Naive thymus-derived CD8-positive, alpha-beta T cell (primary cell): ENCODE measurements around the gene NSL1. TPM values are rescaled to one million over a fixed set of nuclear protein-coding genes. Genes with fewer than 3 reads are reported as not detected.
"Not testable (repeated sequence)": the region's sequence is repeated elsewhere in the genome, so short reads cannot be mapped to it uniquely, and the experiment has no call there.

Experiments
- ATAC-seq, 2 donors: fragments of 150-1000 bp; cut with Tn5 transposase in 1 of 2; sonication (Bioruptor Pico), chemical (Tn5 transposase) in 1 of 2; 1 replicate in 1 of 2; 2 replicates in 1 of 2; pipeline ENCODE4 v1.10.0; 2021; ENCODE audit warnings: mild to moderate bottlenecking in 2 of 2, moderate library complexity in 2 of 2
- POLR2A ChIA-PET: fragments of 350-600 bp; sonication (Branson Sonifier 250); formaldehyde crosslinking; loops from one replicate; lab custom pipeline; 2021; ENCODE audit warnings: antibody characterized with exemption; lab: Charles Lee
- DNase-seq, 10 donors: peaks; one replicate each; pipeline versions ENCODE4 v3.0.0 to v3.0.0-alpha.2; 2020 to 2022
- H3K27ac Mint-ChIP-seq, 10 donors: one replicate each; pipeline ENCODE4 v1.8.0; 2020 to 2022; ENCODE audit warnings: mild to moderate bottlenecking in 10 of 10, mixed read lengths in 10 of 10, moderate library complexity in 4 of 10, inconsistent platforms in 1 of 10
- H3K27me3 Mint-ChIP-seq, 5 donors: one replicate each; pipeline ENCODE4 v1.8.0; 2021 to 2022; ENCODE audit warnings: mixed read lengths in 5 of 5
- H3K36me3 Mint-ChIP-seq, 3 donors: one replicate each; pipeline ENCODE4 v1.8.0; 2020 to 2022; ENCODE audit warnings: mixed read lengths in 3 of 3, mild to moderate bottlenecking in 2 of 3, inconsistent platforms in 1 of 3
- H3K4me1 Mint-ChIP-seq, 4 donors: one replicate each; pipeline ENCODE4 v1.8.0; 2021 to 2022; ENCODE audit warnings: mixed read lengths in 4 of 4
- H3K4me3 Mint-ChIP-seq, 10 donors: one replicate each; pipeline ENCODE4 v1.8.0; 2020 to 2022; ENCODE audit warnings: mild to moderate bottlenecking in 10 of 10, mixed read lengths in 10 of 10, moderate library complexity in 6 of 10, inconsistent platforms in 1 of 10
- H3K9me3 Mint-ChIP-seq, 9 donors: one replicate each; pipeline ENCODE4 v1.8.0; 2020 to 2022; ENCODE audit warnings: mixed read lengths in 9 of 9, mild to moderate bottlenecking in 3 of 9, inconsistent platforms in 1 of 9, moderate library complexity in 1 of 9
- polyA plus RNA-seq, 3 donors: library from polyadenylated mRNA; unstranded; fragments of 300-500 nt; fragmentation: Illumina TruSeq; gene quantifications; one replicate each; pipeline ENCODE4 v1.2.3, GENCODE V29; 2021
- total RNA-seq, 8 experiments: library from RNA in 2 of 8; stranded (reverse) in 2 of 8; gene quantifications; one replicate each; pipeline ENCODE4 v1.2.3 and lab custom pipeline; 2021 to 2026

NSL1 gene
- total and polyA plus RNA-seq, 5 experiments from 2014 or later = 38.1 to 74.2 (median 54.8) TPM

DNA sequence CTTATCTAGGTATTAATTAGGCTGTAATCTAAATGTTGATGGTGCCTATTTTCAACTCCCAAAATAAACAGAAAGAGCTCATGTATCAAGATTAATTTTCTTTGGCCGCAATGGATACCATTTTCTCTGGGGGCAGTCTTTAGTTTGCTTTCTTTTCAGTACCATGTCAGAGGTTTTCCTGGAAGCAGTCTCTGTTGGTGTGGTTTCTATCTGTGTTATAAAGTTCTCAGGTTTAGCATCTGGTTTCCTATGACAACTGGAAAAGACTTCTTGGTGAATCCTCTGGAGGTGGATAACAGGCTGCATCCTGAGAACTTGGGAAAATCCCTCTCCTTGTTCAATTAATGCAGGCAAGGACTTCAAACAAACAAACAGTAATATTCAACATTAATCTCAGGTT, 53.2 kb downstream of the NSL1 start:
- ATAC-seq = no peak
- H3K36me3 Mint-ChIP-seq = peaks cover 6 to 36% (median 19%) of the 10 kb centered on the region in 3 donors
- no peaks in the 10 kb centered on the region for H3K9me3 Mint-ChIP-seq
- peak overlapping the region in 3 of 10 donors; percentile 2 to 33 (median 23) for H3K27ac Mint-ChIP-seq
- no peak for DNase-seq
- POLR2A ChIA-PET = no interaction called here
- H3K27me3 Mint-ChIP-seq = no peaks in the 10 kb centered on the region
- peaks cover 8 to 20% (median 16%) of the 10 kb centered on the region in 4 donors for H3K4me1 Mint-ChIP-seq
- no peak overlapping the region for H3K4me3 Mint-ChIP-seq

DNA sequence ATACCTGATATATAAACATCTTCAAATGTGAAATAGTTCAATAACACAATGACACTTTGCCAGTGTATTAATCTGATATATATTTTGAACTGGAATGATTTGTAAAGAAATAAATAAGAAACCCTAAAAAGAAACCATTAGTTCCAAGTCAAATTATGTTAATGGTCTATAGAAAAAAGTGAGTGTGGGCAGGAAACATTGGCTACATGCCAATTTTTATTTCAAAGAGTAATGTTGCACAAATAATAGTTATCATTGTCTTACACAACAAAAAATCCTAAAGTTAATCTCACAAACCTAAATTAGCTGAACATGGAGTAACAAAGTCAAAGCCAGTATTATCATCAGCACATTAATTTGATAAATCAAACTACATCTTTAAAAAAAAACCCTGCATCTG, 54.0 kb downstream of the NSL1 start:
- DNase-seq (no peak), ATAC-seq (no peak)
- Mint-ChIP-seq H3K27me3 (no peaks in the 10 kb centered on the region), H3K4me1 (peaks cover 8 to 17% (median 13%) of the 10 kb centered on the region in 4 donors), H3K36me3 (peaks cover 6 to 40% (median 21%) of the 10 kb centered on the region in 3 donors), H3K27ac (no peak overlapping the region), H3K4me3 (no peak overlapping the region), H3K9me3 (no peaks in the 10 kb centered on the region)
- POLR2A ChIA-PET = no interaction called here

- POLR2A ChIA-PET = interaction anchor here (0.7 kb wide), 1 partner anchor 12 kb away, joined by 3 read pairs; no protein-coding TSS in a partner anchor
- DNase-seq (no peak), ATAC-seq (no peak)
- Mint-ChIP-seq H3K9me3 (no peaks in the 10 kb centered on the region), H3K27ac (no peak overlapping the region), H3K4me1 (peaks cover 0 to 5% (median 1%) of the 10 kb centered on the region in 4 donors), H3K27me3 (no peaks in the 10 kb centered on the region), H3K36me3 (peaks cover 1 to 37% (median 8%) of the 10 kb centered on the region in 3 donors), H3K4me3 (no peak overlapping the region)
Measured at GRCh38 chr1:212733109-212733508, 58.5 kb downstream of the NSL1 start.

DNA sequence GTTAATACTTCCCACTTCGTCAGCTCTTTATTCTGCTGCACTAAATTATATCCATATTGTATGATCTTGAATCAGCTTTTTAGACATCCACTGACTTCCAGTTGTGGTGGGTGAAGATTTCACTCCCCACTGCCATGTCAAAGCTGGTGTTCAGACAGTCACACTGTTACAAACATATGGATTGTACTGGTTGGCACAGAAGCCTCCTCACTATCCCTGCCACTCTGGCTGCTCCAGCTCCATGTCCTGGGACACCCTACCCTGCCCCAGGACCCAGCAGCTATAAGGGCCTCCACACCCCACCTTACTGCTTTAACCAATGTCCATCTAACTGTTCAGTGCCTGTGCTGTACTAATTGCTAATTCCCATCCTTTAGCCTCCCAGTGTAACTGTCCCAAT, 59.9 kb downstream of the NSL1 start:
- H3K27me3 Mint-ChIP-seq = no peaks in the 10 kb centered on the region

DNA sequence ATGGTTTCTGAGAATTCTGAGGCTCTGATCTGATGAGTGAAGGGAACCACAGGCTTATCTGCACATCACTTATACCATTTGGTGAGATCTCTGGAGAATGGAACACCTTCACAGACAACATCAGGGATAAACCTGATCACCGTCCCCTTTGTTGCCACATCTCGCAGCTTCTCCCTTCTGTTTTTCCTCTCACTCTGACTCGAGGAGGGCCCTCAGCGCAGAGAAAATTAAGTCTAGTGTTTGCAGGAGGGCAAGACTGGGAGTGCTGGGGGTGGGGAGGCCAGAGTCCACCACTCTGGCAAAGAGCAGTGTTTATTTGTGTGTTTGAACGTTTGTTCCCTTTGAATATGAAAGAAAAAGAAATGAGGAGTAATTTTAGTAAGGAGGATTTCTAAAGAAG, 63.0 kb downstream of the NSL1 start:
- Mint-ChIP-seq H3K4me3 (no peak overlapping the region), H3K27ac (peak overlapping the region in 2 of 10 donors; percentile 48 to 57), H3K36me3 (peaks cover 10 to 25% (median 12%) of the 10 kb centered on the region in 3 donors), H3K27me3 (no peaks in the 10 kb centered on the region), H3K4me1 (peaks cover 0 to 4% (median 0%) of the 10 kb centered on the region in 4 donors), H3K9me3 (peaks cover 0 to 14% (median 0%) of the 10 kb centered on the region in 9 donors)
- ATAC-seq (no peak), DNase-seq (no peak)
- POLR2A ChIA-PET = interaction anchor here (0.6 kb wide), 1 partner anchor 30 kb away, joined by 3 read pairs; no protein-coding TSS in a partner anchor

More for the DNA sequence above, 59.9 kb downstream of the NSL1 start:
- no peak overlapping the region for H3K4me3 Mint-ChIP-seq
- POLR2A ChIA-PET = no interaction called here
- peaks cover 0 to 37% (median 9%) of the 10 kb centered on the region in 3 donors for H3K36me3 Mint-ChIP-seq
- H3K27ac Mint-ChIP-seq = peak overlapping the region in 1 of 10 donors; percentile 46
- peaks cover 0 to under 1% (median 0%) of the 10 kb centered on the region in 9 donors for H3K9me3 Mint-ChIP-seq
- ATAC-seq (no peak), DNase-seq (no peak)
- peaks cover 0 to 4% (median 0%) of the 10 kb centered on the region in 4 donors for H3K4me1 Mint-ChIP-seq

DNA sequence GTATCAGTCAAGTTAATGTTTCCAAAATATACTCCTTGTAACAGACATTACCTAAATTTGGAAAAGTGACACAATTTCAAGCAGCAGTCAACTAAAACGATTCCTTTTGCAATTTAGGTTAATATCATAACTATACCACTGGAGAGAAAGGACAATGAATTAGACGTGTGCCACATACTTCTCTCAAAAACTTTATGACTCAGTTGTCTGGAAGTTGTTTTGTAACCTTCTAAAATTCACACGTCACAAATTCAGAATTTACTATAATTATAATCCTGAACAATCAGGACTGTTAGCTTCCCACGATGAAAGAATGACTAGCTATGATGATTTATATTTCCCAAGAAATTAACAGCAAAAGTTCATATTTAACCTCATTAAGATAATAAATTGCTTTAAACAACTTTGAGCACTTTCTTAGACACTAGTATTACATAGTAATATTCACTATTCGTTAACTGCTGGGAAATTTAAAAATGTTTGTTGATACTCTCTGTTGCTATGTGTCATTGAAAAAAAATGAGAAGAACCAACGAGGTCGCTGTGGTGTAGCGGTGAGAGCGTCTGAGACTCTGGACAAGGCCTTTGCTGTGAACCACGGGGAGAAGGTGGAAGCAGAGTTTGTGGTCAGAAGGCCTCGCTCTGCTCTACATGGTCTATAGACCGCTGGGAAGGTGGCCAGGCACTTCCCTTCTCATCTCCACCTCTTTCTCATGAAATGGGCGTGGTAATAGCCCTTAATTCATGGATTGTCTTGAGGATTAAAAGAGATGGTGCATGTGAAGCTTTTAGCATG, 64.0 kb downstream of the NSL1 start:
- Mint-ChIP-seq H3K36me3 (peaks cover 10 to 18% (median 10%) of the 10 kb centered on the region in 3 donors), H3K4me3 (no peak overlapping the region), H3K27me3 (no peaks in the 10 kb centered on the region), H3K4me1 (peaks cover 0 to 6% (median 0%) of the 10 kb centered on the region in 4 donors), H3K27ac (peak overlapping the region in 1 of 10 donors; percentile 7), H3K9me3 (peaks cover 0 to 14% (median 0%) of the 10 kb centered on the region in 9 donors)
- no peak for ATAC-seq
- no peak for DNase-seq
- POLR2A ChIA-PET = no interaction called here

DNA sequence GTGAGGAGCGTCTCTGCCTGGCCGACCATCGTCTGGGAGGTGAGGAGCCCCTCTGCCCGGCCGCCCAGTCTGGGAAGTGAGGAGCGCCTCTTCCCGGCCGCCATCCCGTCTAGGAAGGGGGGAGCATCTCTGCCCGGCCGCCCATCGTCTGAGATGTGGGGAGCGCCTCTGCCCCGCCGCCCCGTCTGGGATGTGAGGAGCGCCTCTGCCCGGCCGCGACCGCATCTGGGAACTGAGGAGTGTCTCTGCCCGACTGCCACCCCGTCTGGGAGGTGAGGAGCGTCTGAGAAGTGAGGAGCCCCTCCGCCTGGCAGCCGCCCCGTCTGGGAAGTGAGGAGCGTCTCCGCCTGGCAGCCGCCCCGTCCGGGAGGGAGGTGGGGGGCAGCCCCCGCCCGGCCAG, 66.9 kb downstream of the NSL1 start:
- Mint-ChIP-seq H3K4me1 (peaks cover 0 to 12% (median 1%) of the 10 kb centered on the region in 4 donors), H3K36me3 (peaks cover 9 to 10% (median 10%) of the 10 kb centered on the region in 3 donors), H3K9me3 (peaks cover 0 to 14% (median 1%) of the 10 kb centered on the region in 9 donors)
- DNase-seq, H3K4me3 Mint-ChIP-seq, H3K27ac Mint-ChIP-seq, POLR2A ChIA-PET, ATAC-seq, H3K27me3 Mint-ChIP-seq: not testable (repeated sequence)

DNA sequence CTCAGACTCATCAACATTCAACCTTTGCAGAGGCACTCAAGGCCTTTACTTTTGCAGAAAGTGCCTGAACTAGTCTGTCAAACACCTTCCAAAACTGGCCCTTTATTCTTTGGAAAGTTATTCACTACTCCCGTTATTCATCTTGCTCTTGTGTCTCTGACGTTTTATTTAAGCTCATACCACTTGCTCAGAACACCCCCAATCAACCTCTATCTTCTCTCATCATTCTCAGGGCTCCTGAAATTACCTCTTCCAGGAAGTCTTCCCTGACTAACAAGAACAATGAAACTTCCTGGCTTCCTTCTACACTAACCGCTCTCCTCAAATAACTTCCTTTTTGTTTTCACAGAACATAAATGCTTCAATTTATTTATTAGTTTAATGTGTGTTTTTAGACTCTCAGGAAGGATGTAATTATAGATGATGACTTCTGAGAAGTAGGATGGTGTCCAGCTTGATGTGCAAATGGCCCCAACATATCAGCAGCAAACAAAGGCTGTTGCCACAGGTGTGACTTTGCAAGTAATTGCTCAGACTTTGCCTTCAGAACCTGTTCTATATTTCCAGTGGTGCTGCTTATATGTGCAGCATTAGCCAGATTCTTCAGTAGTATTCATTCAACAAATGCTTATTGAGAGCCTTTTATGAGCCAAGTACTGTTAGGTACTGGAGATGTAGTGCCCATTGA, 69.2 kb downstream of the NSL1 start:
- Mint-ChIP-seq H3K4me1 (peaks cover 0 to 8% (median 1%) of the 10 kb centered on the region in 4 donors), H3K27me3 (peaks cover 0 to 7% (median 0%) of the 10 kb centered on the region in 5 donors), H3K4me3 (no peak overlapping the region), H3K36me3 (peaks cover 6 to 10% (median 10%) of the 10 kb centered on the region in 3 donors), H3K9me3 (peaks cover 0 to 14% (median 3%) of the 10 kb centered on the region in 9 donors), H3K27ac (peak overlapping the region in 1 of 10 donors; percentile 3)
- POLR2A ChIA-PET = no interaction called here
- no peak for DNase-seq
- no peak for ATAC-seq

GRCh38 chr1:212721388-212722247, 70.0 kb downstream of the NSL1 start:
- Mint-ChIP-seq H3K27me3 (peaks cover 0 to 7% (median 0%) of the 10 kb centered on the region in 5 donors), H3K4me1 (peaks cover 0 to 8% (median 1%) of the 10 kb centered on the region in 4 donors), H3K4me3 (peak overlapping the region in 1 of 10 donors; percentile 16), H3K9me3 (peaks cover 0 to 14% (median 3%) of the 10 kb centered on the region in 9 donors), H3K36me3 (peaks cover 3 to 10% (median 8%) of the 10 kb centered on the region in 3 donors), H3K27ac (no peak overlapping the region)
- DNase-seq (no peak), ATAC-seq (no peak)
- POLR2A ChIA-PET = no interaction called here

DNA sequence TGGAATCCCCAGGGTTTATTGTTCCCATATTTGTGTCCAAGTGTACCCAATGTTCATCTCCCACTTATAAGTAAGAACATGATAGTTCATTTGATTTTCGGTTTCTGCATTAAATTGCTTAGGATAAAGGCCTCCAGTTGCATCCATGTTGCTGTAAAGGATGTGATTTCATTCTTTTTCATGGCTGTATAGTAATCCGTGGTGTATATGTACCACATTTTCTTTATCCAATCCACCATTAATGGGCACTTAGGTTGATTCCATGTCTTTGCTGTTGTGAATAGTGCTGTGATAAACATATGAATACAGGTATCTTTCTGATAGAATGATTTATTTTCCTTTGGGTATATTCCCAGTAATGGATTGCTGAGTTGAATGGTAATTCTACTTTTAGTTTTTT, 71.9 kb downstream of the NSL1 start:
- no peak for DNase-seq
- POLR2A ChIA-PET = no interaction called here
- ATAC-seq = no peak
- Mint-ChIP-seq H3K4me1 (peaks cover 0 to 8% (median 1%) of the 10 kb centered on the region in 4 donors), H3K36me3 (peaks cover 0 to 5% (median 0%) of the 10 kb centered on the region in 3 donors), H3K4me3 (no peak overlapping the region), H3K9me3 (peaks cover 0 to 7% (median 0%) of the 10 kb centered on the region in 9 donors), H3K27ac (no peak overlapping the region), H3K27me3 (peaks cover 0 to 10% (median 0%) of the 10 kb centered on the region in 5 donors)

GRCh38 chr1:212718499-212718898, 73.1 kb downstream of the NSL1 start:
- ATAC-seq (no peak), DNase-seq (no peak)
- no peak overlapping the region for H3K27ac Mint-ChIP-seq
- no peak overlapping the region for H3K4me3 Mint-ChIP-seq
- peaks cover 0 to 10% (median 0%) of the 10 kb centered on the region in 5 donors for H3K27me3 Mint-ChIP-seq
- peaks cover 0 to 2% (median 0%) of the 10 kb centered on the region in 3 donors for H3K36me3 Mint-ChIP-seq
- peaks cover 0 to 3% (median 0%) of the 10 kb centered on the region in 9 donors for H3K9me3 Mint-ChIP-seq
- peaks cover 0 to 8% (median 1%) of the 10 kb centered on the region in 4 donors for H3K4me1 Mint-ChIP-seq
- POLR2A ChIA-PET = interaction anchor here (0.6 kb wide), 1 partner anchor 74 kb away, joined by 3 read pairs; no protein-coding TSS in a partner anchor

GRCh38 chr1:212716161-212716560, 75.4 kb downstream of the NSL1 start:
- no peak overlapping the region for H3K27ac Mint-ChIP-seq

More at GRCh38 chr1:212716161-212716560, 75.4 kb downstream of the NSL1 start:
- H3K9me3 Mint-ChIP-seq = peaks cover 0 to 3% (median 0%) of the 10 kb centered on the region in 9 donors
- DNase-seq = no peak
- no peak overlapping the region for H3K4me3 Mint-ChIP-seq
- H3K27me3 Mint-ChIP-seq = peaks cover 0 to 10% (median 0%) of the 10 kb centered on the region in 5 donors
- H3K36me3 Mint-ChIP-seq = no peaks in the 10 kb centered on the region
- POLR2A ChIA-PET = no interaction called here
- H3K4me1 Mint-ChIP-seq = no peaks in the 10 kb centered on the region
- no peak for ATAC-seq
